Gastroesophageal sphincter (tissue), 3 donors: Measurements from ENCODE around the gene KRTAP22-1.

Experiments
- CTCF ChIP-seq, 4 experiments: fragments of 200-600 bp in 2 of 4; fragments of 450-650 bp in 2 of 4; sonication (generic) in 1 of 4; IDR thresholded peaks; one replicate each; pipeline ENCODE4 v1.5.1; 2017 to 2019; ENCODE audit warnings: antibody characterized with exemption in 4 of 4, mild to moderate bottlenecking in 2 of 4, moderate library complexity in 2 of 4
- POLR2A ChIP-seq, 2 donors: fragments of 450-650 bp; IDR thresholded peaks; one replicate each; pipeline ENCODE4 v1.6.1; 2017; ENCODE audit warnings: antibody characterized with exemption in 2 of 2, mild to moderate bottlenecking in 2 of 2, moderate library complexity in 1 of 2

- TF ChIP-seq CTCF (IDR thresholded peaks at IDR 0.05) (no peak), POLR2A (IDR thresholded peaks at IDR 0.05) (no peak)
Observed at GRCh38 chr21:30629200-30629599, 28.3 kb downstream of the KRTAP22-1 start.
